Measurements from ENCODE around the gene SMAD2.

DNA sequence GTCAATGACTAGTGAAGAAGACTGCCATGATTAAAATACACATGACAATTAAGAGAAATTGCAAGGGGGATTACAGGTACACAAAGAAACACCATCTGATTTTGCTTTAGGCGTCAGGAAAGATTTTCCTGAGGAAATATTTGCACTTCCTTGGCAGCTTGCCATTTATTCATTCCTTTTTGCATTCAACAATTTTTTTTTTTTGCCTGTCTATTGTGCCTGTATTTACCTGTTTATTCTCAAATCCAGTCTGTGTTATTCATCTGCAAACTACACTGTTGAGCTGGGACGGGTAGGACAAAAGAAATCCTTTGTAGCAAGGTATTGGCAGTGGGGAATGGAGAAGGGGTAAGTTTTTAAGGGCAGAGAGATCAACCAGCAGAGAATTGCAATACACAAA is 31.8 kb downstream of the SMAD2 start:
- TF ChIP-seq, protein P1, sequence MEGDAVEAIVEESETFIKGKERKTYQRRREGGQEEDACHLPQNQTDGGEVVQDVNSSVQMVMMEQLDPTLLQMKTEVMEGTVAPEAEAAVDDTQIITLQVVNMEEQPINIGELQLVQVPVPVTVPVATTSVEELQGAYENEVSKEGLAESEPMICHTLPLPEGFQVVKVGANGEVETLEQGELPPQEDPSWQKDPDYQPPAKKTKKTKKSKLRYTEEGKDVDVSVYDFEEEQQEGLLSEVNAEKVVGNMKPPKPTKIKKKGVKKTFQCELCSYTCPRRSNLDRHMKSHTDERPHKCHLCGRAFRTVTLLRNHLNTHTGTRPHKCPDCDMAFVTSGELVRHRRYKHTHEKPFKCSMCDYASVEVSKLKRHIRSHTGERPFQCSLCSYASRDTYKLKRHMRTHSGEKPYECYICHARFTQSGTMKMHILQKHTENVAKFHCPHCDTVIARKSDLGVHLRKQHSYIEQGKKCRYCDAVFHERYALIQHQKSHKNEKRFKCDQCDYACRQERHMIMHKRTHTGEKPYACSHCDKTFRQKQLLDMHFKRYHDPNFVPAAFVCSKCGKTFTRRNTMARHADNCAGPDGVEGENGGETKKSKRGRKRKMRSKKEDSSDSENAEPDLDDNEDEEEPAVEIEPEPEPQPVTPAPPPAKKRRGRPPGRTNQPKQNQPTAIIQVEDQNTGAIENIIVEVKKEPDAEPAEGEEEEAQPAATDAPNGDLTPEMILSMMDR (IDR thresholded peaks at IDR 0.05; ENCODE audit: low read length): no peak
- TF ChIP-seq EZH2 (optimal IDR thresholded peaks at IDR 0.05; ENCODE audit: low read depth, low read length): no peak
